HG03342 (cell line): ENCODE data around the gene BHMT2.

ENCODE experiments used
- ATAC-seq: cut with Tn5 transposase; IDR thresholded peaks from one replicate; pipeline ENCODE4 v1.9.1; 2021; ENCODE audit warnings: mild to moderate bottlenecking, moderate library complexity; ENCODE audit not compliant: unreplicated experiment

The BHMT2 gene

GRCh38 chr5:79059674-79060073 is 9.9 kb upstream of the BHMT2 start:
- ATAC-seq, result no peak

GRCh38 chr5:79062436-79062835 is 7.1 kb upstream of the BHMT2 start:
- no peak for ATAC-seq

- no peak for ATAC-seq
Observed at GRCh38 chr5:79070350-79070667, 742 bp downstream of the BHMT2 start.

DNA sequence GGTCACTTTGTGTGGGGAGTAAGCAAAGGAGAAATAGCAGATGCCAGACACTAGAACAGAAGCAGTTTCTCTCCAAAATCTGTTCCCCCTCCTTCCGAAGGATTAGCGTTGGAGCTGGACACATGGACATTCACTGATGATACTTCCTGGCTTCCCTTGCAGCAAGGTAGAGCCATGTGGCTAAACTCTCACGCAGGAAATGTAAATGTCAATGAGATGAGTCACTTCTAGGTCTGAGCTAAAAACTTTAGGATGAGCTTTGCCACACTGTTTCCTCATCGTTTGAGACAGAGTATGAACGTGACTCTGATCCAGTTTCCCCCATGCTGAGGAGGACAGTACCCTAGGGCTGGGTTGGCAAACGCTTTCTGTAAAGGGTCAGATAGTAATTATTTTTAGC is 5.1 kb downstream of the BHMT2 start:
- no peak for ATAC-seq

DNA sequence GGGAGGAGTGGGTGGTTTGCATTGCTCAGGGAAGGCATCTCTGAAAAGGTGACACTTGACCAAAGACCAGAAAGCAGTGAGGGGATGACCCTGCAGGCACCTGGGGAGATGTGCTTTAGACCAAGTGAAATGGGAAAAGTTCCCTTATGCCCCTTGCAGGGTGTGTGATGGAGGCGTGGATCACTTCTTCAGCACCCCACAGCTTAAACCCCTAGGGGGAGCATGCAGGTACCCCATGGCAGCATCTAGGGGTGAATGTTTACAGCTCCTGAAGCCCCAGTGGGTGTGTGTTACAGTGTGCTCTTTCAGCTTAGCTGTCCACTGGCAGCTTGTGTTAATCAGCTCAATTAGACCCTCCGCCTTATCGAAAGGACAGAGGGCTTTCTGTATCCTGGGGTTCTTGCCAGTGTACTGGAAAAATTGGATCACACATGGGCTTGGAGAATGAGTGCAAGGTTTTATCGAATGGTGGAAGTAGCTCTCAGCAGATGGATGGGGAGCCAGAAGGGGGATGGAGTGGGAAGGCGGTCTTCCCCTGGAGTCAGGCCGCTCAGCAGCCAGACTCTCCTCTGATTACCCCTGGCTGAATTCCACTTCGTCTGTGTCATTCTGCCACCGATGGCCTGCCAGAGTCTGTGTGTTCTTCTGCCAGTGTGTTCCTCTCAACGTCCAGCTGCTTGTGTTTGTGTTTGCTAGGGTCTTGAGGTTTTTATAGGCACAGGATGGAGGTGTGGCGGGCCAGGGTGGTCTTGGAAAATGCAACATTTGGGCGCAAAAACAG is 6.3 kb downstream of the BHMT2 start:
- no peak for ATAC-seq

DNA sequence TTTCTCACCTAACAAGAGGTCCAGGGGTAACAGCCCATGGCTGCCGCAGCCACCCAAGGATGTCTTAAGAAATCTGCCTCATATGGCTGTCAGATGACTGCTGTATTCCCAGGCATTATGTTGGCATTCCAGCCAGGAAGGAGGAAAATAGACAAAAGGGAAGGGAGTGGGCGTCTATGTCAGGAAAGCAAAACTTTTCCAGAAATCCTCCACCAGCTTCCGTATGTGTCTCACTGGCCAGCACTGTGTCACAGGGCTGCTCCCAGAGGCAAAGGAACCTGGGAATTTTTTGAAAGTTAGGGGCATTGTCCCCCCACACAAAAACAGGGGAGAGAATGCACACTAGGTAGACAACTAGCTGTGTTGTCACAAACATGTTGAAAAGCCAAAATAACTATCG is 7.3 kb downstream of the BHMT2 start:
- ATAC-seq, result no peak

- ATAC-seq, result no peak
Observed at GRCh38 chr5:79077680-79078365, 8.3 kb downstream of the BHMT2 start.

DNA sequence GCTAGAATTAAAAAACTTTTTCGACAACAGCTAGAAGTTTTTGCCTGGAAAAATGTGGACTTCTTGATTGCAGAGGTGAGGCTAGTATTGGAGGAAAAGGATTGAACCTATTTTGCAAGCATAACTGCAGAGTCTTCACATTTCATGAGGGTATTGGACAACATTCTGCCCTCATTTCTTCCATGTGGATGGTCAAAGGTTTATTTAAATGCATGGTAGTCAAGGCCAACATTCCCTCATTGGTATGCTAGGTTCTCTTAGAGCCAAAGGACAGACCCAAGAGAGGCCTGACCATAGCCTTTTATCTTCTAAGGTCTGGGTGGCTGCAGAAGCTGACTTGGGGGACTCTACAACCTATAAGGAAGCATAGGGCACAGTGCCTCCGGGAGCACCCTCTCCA is 11.2 kb downstream of the BHMT2 start:
- ATAC-seq, result no peak

GRCh38 chr5:79081779-79082178 is 12.2 kb downstream of the BHMT2 start:
- ATAC-seq, result no peak

- ATAC-seq, result no peak
Observed at GRCh38 chr5:79086116-79086515, 16.5 kb downstream of the BHMT2 start.

DNA sequence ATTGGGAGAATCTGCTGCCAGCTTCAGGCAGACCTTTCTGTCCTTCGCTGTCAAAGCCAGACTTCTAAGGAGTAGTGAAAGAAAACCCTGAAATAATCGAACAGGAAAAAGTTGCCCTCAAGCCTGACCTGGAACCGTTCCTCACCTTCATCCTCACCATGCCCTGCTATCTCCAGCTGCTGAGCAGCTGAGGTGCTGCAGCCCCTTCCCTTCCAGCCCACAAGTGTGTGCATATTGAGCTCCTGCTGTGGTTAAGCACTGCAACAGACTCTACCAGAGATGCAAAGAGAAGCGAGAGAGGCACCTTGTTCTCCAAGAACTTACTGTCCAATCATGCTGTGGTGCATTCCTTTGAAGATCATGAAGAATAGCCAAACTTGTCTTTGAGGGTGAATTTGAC is 18.9 kb downstream of the BHMT2 start:
- ATAC-seq, result no peak

DNA sequence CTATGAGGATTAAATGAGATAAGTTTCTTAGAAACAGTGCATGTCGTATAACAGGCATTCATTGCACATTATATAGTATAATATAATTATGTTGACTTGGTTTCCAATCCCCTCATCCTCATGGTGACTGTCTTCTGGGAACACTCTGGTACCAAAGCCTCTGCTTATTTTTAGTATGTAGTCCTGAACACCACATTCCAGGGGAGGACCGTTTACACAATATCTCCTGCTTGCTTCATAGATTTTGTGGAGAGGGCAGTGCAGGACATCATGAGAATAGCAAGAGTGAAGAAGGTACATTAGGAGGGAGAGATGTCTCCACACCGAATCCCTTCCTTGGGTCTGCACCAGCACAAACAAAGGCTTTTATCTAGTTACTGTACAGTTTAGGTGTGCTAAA is 21.5 kb downstream of the BHMT2 start:
- ATAC-seq, result no peak

DNA sequence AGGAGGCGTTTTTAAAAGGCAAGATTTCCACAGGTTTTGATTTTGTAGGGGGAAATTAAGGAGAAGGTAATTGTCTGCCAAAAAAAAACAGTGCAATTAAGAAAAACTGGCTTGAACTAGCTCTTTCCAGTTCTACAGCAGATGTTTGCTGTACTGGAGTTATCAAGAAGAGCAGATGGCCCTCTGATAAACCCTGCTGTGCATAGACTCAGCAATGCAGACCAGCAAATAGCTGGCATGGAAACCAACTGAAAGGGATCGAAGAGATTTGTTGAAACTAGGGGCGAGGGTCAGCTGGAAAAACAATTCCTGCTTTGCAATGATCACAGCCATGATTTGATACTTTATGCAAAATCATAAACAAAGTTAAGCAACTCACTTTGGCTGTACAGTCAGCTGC is 24.2 kb downstream of the BHMT2 start:
- no peak for ATAC-seq

DNA sequence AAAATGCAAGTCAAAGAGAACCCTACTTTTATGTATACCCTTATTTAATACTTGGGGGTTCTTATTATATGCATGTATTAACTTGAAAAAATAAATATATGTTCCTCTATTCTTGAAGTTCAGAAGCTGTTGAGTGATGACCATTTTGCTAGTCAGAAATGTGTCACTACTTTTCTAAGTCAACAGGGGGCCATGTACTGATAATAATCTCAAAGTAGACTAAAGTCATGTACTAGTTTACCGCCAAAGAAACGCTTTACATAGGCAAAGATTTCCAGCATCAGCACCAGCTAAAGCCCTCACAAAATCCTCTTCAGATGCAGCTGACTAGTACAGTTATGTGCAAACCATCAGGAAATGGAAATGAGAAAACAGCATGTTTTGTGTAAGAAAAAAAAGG is 36.3 kb downstream of the BHMT2 start:
- ATAC-seq, result no peak

GRCh38 chr5:79107020-79107796 is 37.6 kb downstream of the BHMT2 start:
- no peak for ATAC-seq

DNA sequence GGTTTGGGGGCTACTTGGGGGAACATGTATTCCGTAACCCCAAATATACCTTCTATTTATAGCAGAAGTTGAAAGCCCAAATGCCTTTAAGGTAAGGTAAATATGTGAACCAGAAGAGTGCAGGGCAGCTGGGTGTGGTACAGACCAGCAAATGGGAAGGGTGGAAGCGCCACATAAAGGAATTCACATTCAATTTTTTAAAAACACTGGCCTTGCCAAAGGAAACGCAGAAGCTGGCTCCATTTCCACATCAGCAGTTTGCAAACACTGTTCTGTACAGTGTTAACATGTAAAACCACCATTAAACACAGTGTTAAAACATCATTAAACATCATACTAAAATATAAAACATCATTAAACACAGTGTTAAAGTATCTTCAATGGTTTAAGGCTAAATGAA is 38.5 kb downstream of the BHMT2 start:
- no peak for ATAC-seq

- no peak for ATAC-seq
Observed at GRCh38 chr5:79108792-79109191, 39.2 kb downstream of the BHMT2 start.

DNA sequence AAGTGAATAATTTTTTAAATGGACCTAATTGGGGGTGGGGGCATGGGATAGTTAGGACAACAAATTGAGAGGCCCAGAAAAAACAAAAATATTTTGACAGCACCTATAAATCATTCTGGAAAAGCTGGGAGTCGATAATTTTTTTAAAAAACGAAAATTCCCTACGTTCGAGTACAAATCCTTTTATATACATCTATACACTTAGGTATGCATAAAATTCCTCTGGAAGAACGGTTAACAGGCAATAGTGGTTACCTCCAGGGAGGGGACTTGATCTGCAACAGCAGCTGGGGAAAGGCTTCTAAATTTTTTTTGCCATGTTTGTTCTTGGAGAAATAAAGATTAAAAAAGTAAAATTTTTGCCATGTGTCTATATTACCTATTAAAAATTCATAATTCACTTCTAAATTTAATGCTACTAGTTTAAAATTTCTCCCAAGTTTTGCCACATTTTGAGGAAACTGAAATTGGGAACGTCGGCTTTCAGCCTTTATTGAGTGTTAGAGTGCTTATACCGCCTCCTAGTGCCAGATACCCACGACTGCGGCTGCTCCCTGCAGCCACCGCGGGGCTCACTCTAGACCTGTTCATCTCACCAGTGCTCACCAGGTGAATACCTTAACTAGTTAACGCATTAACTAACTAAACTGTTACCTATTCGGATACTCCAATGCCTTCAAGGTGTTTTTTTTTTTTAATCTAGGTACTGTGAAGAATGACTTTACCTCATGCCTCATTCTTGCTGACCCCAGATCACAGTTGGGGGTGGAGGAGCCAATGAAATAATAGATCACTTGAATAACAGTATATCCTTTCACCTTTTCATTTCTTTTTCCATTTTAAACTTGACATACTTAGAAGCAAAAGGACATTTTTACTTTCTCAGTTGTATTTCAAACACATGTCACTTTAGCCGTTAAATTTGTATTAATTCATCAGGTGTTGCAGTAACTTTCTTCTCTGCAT is 40.2 kb downstream of the BHMT2 start:
- ATAC-seq, result no peak

GRCh38 chr5:79111387-79111959 is 41.9 kb downstream of the BHMT2 start, which contains the start of gene BHMT:
Gene BHMT, plus strand, starts transcription at chr5:79111809. Its CDS starts 77 bp downstream, at chr5:79111886.
- no peak for ATAC-seq

- ATAC-seq, result no peak
Observed at GRCh38 chr5:79111960-79112702, 42.6 kb downstream of the BHMT2 start.
